ENCODE data around the gene HERPUD2.

The HERPUD2 gene

GRCh38 chr7:35647171-35647574, 47.8 kb downstream of the HERPUD2 start:
- Histone ChIP-seq H3F3A (ENCODE audit: control insufficient read depth, insufficient read depth) (peaks cover 2% of the 10 kb centered on the region; the same call in 1 of the 2 replicates), H3K4me3 (ENCODE audit: low read length) (no peak overlapping the region), H4K20me1 (ENCODE audit: control insufficient read depth, insufficient read depth, low read depth, low read length) (no peaks in the 10 kb centered on the region), H3K27ac (ENCODE audit: low read depth, low read length) (no peak overlapping the region), H3K79me2 (ENCODE audit: control insufficient read depth, low read length) (peaks cover 8% of the 10 kb centered on the region), H3K4me2 (ENCODE audit: low read length) (no peak overlapping the region), H3K9me2 (replicated peaks; ENCODE audit: control insufficient read depth, low read length) (no peaks in the 10 kb centered on the region), H3K9me3 (ENCODE audit: control insufficient read depth, insufficient read depth, low read length) (no peaks in the 10 kb centered on the region), H3K27me3 (ENCODE audit: control insufficient read depth, low read length) (no peaks in the 10 kb centered on the region), H3K4me1 (ENCODE audit: control insufficient read depth, low read length) (peaks cover 30% of the 10 kb centered on the region), H3K36me3 (ENCODE audit: control insufficient read depth, low read length) (no peaks in the 10 kb centered on the region; the same call in 1 of the 2 replicates)
- no peak for TF ChIP-seq EZH2phosphoT487 (IDR thresholded peaks at IDR 0.05; ENCODE audit: borderline replicate concordance, low read length)
- TF ChIP-seq, protein P1, sequence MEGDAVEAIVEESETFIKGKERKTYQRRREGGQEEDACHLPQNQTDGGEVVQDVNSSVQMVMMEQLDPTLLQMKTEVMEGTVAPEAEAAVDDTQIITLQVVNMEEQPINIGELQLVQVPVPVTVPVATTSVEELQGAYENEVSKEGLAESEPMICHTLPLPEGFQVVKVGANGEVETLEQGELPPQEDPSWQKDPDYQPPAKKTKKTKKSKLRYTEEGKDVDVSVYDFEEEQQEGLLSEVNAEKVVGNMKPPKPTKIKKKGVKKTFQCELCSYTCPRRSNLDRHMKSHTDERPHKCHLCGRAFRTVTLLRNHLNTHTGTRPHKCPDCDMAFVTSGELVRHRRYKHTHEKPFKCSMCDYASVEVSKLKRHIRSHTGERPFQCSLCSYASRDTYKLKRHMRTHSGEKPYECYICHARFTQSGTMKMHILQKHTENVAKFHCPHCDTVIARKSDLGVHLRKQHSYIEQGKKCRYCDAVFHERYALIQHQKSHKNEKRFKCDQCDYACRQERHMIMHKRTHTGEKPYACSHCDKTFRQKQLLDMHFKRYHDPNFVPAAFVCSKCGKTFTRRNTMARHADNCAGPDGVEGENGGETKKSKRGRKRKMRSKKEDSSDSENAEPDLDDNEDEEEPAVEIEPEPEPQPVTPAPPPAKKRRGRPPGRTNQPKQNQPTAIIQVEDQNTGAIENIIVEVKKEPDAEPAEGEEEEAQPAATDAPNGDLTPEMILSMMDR (IDR thresholded peaks at IDR 0.05; ENCODE audit: low read depth, low read length, poor library complexity, severe bottlenecking) = no peak

- no peaks in the 10 kb centered on the region for H3K9me3 ChIP-seq (ENCODE audit: control insufficient read depth, insufficient read depth, low read length)
- H3K4me1 ChIP-seq (ENCODE audit: control insufficient read depth, low read length) = peaks cover 30% of the 10 kb centered on the region
- no peak overlapping the region for H3K4me3 ChIP-seq (ENCODE audit: low read length)
- H3K9me2 ChIP-seq (replicated peaks; ENCODE audit: control insufficient read depth, low read length) = no peaks in the 10 kb centered on the region
- no peaks in the 10 kb centered on the region; the same call in 1 of the 2 replicates for H3K36me3 ChIP-seq (ENCODE audit: control insufficient read depth, low read length)
- no peak overlapping the region for H3K27ac ChIP-seq (ENCODE audit: low read depth, low read length)
- no peaks in the 10 kb centered on the region for H3K27me3 ChIP-seq (ENCODE audit: control insufficient read depth, low read length)
- H3K4me2 ChIP-seq (ENCODE audit: low read length) = no peak overlapping the region
- peaks cover 2% of the 10 kb centered on the region; the same call in 1 of the 2 replicates for H3F3A ChIP-seq (ENCODE audit: control insufficient read depth, insufficient read depth)
- no peak for TF ChIP-seq EZH2phosphoT487 (IDR thresholded peaks at IDR 0.05; ENCODE audit: borderline replicate concordance, low read length)
- TF ChIP-seq, protein P1 (IDR thresholded peaks at IDR 0.05; ENCODE audit: low read depth, low read length, poor library complexity, severe bottlenecking) = no peak
- H3K79me2 ChIP-seq (ENCODE audit: control insufficient read depth, low read length) = peaks cover 9% of the 10 kb centered on the region
- H4K20me1 ChIP-seq (ENCODE audit: control insufficient read depth, insufficient read depth, low read depth, low read length) = 0 out of 2 replicates have a peak, but pooled peaks cover 2% of the 10 kb centered on the region
Observed at GRCh38 chr7:35646289-35647023, 48.5 kb downstream of the HERPUD2 start.

- H3K27ac ChIP-seq (ENCODE audit: low read depth, low read length) = no peak overlapping the region
- no peaks in the 10 kb centered on the region for H3K9me3 ChIP-seq (ENCODE audit: control insufficient read depth, insufficient read depth, low read length)
- peaks cover 30% of the 10 kb centered on the region for H3K4me1 ChIP-seq (ENCODE audit: control insufficient read depth, low read length)
- TF ChIP-seq, protein P1 (IDR thresholded peaks at IDR 0.05; ENCODE audit: low read depth, low read length, poor library complexity, severe bottlenecking) = no peak
- no peak for TF ChIP-seq EZH2phosphoT487 (IDR thresholded peaks at IDR 0.05; ENCODE audit: borderline replicate concordance, low read length)
- H3K9me2 ChIP-seq (replicated peaks; ENCODE audit: control insufficient read depth, low read length) = no peaks in the 10 kb centered on the region
- H3K4me3 ChIP-seq (ENCODE audit: low read length) = no peak overlapping the region
- no peak overlapping the region for H3K4me2 ChIP-seq (ENCODE audit: low read length)
- H3K27me3 ChIP-seq (ENCODE audit: control insufficient read depth, low read length) = no peaks in the 10 kb centered on the region
- H4K20me1 ChIP-seq (ENCODE audit: control insufficient read depth, insufficient read depth, low read depth, low read length) = 0 out of 2 replicates have a peak, but pooled peaks cover 4% of the 10 kb centered on the region
- H3F3A ChIP-seq (ENCODE audit: control insufficient read depth, insufficient read depth) = peaks cover 2% of the 10 kb centered on the region; the same call in 1 of the 2 replicates
- H3K79me2 ChIP-seq (ENCODE audit: control insufficient read depth, low read length) = peaks cover 4% of the 10 kb centered on the region
- no peaks in the 10 kb centered on the region; the same call in 1 of the 2 replicates for H3K36me3 ChIP-seq (ENCODE audit: control insufficient read depth, low read length)
Observed at GRCh38 chr7:35645691-35646090, 49.2 kb downstream of the HERPUD2 start.
